ENCODE results near the gene ATCAY.
"Not testable (repeated sequence)": the region's sequence is repeated elsewhere in the genome, so short reads cannot be mapped to it uniquely, and the experiment has no call there.

DNA sequence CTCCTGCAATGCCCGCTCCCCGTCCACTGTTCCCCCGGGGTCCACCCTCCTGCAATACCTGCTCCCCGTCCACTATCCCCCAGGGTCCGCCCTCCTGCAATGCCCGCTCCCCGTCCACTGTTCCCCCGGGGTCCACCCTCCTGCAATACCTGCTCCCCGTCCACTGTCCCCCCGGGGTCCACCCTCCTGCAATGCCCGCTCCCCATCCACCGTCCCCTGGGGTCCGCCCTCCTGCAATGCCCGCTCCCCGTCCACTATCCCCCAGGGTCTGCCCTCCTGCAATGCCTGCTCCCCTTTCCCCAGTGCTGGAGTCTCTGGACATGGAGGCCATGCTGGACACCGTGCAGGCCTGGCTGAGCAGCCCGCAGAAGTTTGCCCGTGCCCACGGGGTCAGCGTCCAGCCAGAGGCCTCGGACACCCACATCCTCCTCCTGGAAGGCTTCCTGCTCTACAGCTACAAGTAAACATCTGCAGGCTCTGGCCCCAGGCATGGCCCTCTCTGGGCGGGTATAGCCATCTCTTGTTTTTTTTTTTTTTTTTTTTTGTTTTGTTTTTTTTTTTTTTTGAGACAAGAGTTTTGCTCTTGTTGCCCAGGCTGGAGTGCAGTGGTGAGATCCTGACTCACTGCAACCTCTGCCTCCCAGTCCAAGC lies 57.9 kb downstream of the ATCAY start:
- TF ChIP-seq, protein P1, sequence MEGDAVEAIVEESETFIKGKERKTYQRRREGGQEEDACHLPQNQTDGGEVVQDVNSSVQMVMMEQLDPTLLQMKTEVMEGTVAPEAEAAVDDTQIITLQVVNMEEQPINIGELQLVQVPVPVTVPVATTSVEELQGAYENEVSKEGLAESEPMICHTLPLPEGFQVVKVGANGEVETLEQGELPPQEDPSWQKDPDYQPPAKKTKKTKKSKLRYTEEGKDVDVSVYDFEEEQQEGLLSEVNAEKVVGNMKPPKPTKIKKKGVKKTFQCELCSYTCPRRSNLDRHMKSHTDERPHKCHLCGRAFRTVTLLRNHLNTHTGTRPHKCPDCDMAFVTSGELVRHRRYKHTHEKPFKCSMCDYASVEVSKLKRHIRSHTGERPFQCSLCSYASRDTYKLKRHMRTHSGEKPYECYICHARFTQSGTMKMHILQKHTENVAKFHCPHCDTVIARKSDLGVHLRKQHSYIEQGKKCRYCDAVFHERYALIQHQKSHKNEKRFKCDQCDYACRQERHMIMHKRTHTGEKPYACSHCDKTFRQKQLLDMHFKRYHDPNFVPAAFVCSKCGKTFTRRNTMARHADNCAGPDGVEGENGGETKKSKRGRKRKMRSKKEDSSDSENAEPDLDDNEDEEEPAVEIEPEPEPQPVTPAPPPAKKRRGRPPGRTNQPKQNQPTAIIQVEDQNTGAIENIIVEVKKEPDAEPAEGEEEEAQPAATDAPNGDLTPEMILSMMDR (IDR thresholded peaks at IDR 0.05 in 4 of 5, conservative IDR thresholded peaks at IDR 0.05 in 1 of 5), result not testable (repeated sequence)
- not testable (repeated sequence) for TF ChIP-seq POLR2A (IDR thresholded peaks at IDR 0.05)

Measured in gastrocnemius medialis (tissue), 4 donors.